Left cardiac atrium (tissue), 4 donors: ENCODE results near the gene RARRES1. TPM values are rescaled to one million over a fixed set of nuclear protein-coding genes. Genes with fewer than 3 reads are reported as not detected.

Experiments used
- ATAC-seq, 2 donors: fragments of 200-7000 bp; cut with Tn5 transposase; one replicate each; pipeline ENCODE4 v1.9.1; 2020; ENCODE audit warnings: mild to moderate bottlenecking in 2 of 2, moderate library complexity in 2 of 2
- DNase-seq: peaks from one replicate; pipeline ENCODE4 v3.0.0-alpha.2; 2020
- intact Hi-C, 2 donors: fragments of 100-400 bp; cut with DNase I; formaldehyde crosslinking; loops; one replicate each; pipeline versions ENCODE4 v1.14.1 to v1.15.1; 2022 to 2023
- long read RNA-seq: library from polyadenylated mRNA; unstranded; transcript quantifications from one replicate; pipeline ENCODE4 v2.0.0, GENCODE V29; 2021
- total RNA-seq, 2 donors: library from RNA; stranded (reverse); fragmentation: NEBNext Ultra II Directional; extraction: Animal tissue kit (Norgen Biotek cat#: 25700); gene quantifications; one replicate each; pipeline ENCODE4 v1.2.1, GENCODE V29; 2021
- donor health status: DM: no; HTN: yes; CAD: no.
- donor health status: DM: no; HTN: yes; CAD: no; lungs with severe emphysema.
- donor health status: DM: yes; HTN: yes; CAD: no.
- donor health status: Dilated cardiomyopathy.

Gene RARRES1, protein sequence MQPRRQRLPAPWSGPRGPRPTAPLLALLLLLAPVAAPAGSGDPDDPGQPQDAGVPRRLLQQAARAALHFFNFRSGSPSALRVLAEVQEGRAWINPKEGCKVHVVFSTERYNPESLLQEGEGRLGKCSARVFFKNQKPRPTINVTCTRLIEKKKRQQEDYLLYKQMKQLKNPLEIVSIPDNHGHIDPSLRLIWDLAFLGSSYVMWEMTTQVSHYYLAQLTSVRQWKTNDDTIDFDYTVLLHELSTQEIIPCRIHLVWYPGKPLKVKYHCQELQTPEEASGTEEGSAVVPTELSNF
- total RNA-seq, result 100 to 1,000 TPM in 1 of 2 donors, 10 to 100 TPM in 1; 44.8 to 117 TPM
- long read RNA-seq, transcript RARRES1-201 (6 exons, 1,952 nt), result major isoform, 59 of 76 reads
- long read RNA-seq, partial matches to known transcripts, result 1 of 76 reads
- long read RNA-seq, other reads (novel, unspliced or antisense), result 15 of 76 reads

DNA sequence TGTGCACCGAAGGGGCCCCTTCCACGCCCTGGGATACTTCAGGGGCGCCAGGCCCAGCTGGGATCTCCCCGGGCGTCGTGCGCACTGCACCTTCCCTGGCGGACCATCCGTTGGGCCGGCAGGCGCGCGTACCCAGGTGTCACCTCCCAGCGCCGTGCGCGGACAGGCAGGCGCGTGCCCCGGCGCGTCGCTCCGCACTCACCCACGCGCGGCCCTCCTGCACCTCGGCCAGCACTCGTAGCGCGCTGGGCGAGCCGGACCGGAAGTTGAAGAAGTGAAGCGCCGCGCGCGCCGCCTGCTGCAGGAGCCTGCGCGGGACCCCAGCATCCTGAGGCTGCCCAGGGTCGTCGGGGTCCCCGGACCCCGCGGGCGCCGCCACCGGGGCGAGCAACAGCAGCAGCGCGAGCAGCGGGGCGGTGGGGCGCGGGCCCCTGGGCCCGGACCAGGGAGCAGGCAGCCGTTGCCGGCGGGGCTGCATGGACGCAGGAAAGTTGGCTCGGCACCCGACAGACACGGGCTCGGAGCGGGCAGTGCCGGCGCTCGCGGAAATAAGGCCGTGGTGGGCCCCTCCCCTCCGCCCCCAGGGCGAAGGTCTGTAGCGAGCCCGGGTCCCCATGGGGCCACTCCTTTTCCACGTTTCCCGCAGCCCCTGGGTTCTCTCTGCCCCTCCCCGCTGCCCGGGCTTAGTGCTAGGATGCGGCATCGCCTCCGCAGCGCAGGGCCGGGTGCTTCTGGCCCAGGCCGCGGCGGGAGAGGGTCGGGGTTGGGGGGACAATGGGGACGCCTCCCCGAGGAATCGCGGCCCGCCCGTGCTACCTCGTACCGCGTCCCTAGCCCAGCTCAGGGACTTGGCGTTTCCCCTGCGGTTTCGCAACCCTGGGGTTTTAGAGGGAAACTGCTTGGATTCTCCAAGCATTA is at the start of gene RARRES1:
Gene RARRES1, minus strand, starts transcription at position 520 of the 918 bp plus-strand sequence. Its CDS starts 42 bp downstream, at position 478.
- peak; percentile 83 to 88 for ATAC-seq
- intact Hi-C loops, result no loop called here
- peak; percentile 81 for DNase-seq

DNA sequence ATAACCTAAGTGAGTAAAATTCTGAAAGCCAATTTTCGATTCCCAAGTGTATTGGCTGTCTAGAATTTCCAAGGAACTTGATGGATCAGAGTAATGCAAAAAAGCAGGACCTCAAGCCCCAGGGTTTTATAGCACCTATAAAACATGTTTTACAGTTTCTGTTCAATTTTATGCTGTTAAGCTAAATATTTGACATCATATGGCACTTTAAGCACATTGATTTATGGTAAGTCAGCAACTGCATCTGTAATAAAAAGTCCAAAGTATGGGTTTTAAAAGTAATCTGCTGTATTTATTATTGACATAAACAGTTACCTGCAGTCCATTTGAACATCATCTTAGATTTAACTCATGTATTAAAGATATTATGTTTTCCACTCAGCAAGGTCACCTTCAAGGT is 49.6 kb upstream of the RARRES1 start:
- DNase-seq, result no peak
- no peak for ATAC-seq
- intact Hi-C loops, result no loop called here

DNA sequence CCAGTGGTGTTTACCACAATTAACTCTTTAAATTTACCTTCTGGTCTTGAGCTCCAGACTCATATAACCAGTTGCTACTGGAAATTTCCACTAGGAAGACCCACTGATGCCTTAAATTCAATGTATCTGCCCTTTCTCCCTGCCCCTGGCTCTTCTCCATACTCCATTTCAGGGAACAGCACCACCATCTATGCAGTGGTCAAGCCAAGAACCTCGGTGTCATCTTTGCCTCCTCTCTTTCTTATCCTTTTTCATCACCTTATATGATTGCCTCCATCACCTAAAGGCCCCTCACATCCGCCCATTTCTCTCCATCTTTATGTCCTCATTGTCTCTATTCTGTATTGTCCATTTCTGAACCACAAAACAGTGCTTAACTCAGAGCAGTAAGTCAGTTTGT is 48.9 kb upstream of the RARRES1 start:
- intact Hi-C loops, result no loop called here
- ATAC-seq, result no peak
- DNase-seq, result no peak

DNA sequence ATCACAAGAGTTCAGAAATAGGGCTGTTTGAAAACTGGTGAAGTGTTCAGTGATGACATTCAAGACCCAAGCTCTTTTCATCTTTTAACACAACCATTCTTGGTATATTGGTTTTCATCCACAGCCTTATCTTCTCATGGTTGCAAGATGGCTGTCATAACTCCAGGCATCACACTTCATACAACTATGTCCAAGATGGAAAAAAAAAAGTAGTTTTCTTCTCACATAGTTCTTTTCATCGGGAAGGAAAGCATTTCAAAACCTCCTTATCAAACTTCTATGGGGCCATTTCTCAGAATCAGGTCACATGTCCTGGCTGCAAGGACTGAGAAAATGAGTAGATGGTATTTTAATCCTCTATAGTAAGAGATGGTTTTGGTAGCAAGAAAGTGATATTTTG is 48.5 kb upstream of the RARRES1 start:
- intact Hi-C loops, result no loop called here
- DNase-seq, result no peak
- no peak for ATAC-seq

DNA sequence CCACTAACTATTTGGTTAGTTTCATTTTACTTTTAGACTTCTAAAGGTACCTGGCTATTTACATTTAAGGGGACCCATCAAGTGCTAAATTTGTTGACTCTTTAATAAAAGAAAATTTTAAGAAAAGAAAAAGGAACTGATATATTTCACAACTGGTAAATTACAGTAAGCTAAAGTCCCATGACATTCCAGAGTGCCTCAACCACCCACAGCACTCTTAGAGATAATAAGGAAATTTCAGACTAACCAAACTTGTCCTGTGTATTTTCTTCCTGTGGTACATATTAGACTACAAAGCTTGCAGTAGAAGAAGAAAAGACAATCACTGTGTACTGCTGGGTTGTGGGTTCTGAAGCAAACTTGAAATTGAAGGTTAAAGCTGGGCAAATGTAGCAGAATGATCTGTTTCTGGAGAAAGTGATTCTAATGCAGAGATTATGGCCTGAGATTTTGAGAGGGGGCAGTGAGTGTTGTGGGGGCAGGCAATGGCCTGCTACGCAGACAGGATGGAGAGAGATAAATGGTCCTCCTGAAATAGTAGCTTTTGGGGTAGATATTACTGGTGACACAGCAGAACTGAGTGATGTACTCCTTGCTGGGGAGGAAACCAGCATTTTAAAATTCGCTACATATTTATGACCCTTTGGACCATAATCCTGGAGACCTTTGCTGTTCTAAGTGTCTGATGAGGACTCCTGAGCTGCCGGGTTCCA is 45.1 kb upstream of the RARRES1 start:
- ATAC-seq, result no peak
- intact Hi-C loops, result no loop called here
- DNase-seq, result no peak

DNA sequence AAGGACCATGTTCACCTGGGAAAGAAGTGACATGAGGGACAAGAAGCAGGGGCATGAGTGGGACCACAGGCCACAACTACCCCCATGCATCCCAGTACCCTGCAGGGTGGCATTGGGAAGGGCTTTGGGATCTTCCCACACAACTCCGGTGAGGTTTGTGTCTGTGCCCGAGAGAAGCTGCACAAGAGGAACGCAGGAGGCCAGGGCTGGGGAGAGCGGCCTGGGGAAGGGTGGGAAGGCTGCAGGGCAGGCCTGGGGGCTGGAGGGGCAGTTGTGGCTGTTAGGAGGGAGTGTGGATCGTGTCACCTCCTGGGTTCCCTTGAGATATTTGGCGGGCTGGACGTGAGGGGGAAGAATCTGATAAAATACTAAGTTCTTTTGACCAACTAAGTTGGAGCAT is 44.3 kb upstream of the RARRES1 start:
- DNase-seq (no peak), ATAC-seq (no peak)
- intact Hi-C loops, result no loop called here

DNA sequence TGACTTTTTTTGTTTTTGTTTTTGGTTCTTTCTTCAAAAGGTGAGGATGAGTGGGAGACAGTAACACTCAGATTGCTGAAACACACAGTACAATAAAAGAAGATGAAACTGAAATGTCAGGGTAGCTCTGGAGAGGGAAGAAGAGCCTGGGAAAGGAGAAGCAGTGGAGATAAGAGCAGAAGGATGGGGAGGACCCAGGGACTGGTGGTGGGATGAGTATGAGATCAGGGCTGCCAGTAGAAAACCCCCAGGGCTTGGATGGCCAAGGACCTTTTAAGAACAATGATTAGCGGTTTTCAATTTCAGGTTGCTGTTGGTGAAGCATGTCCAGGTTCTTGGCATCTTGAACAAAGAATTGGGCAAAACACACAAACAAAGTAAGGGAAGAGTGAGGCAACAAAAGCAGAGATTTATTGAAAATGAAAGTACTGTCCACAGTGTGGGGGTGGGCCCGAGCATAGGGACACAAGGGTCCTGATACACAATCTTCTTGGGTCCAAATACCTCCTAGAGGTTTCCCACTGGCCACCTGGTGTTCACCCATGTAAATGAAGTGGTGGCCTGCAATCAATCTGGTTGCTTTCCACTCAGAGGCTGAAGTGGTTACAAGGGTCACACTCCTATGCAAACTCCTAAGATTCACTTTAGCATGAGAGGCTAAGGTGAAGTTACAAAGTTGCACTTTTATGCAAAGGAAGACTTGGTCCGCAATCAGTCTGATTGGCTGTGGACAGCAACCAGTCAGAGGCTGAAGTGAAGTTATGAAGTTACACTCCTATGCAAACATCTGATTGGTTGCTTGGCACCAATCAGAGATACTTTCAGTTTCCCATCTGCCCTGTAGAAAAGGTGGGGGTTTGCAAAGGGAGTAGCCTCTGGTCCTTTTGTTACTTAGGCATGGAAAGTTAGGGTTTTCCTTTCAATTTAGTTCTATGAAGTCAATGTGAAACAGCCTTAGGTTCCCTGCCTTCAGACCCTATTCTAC is 43.5 kb upstream of the RARRES1 start:
- ATAC-seq (no peak), DNase-seq (no peak)
- intact Hi-C loops, result no loop called here

DNA sequence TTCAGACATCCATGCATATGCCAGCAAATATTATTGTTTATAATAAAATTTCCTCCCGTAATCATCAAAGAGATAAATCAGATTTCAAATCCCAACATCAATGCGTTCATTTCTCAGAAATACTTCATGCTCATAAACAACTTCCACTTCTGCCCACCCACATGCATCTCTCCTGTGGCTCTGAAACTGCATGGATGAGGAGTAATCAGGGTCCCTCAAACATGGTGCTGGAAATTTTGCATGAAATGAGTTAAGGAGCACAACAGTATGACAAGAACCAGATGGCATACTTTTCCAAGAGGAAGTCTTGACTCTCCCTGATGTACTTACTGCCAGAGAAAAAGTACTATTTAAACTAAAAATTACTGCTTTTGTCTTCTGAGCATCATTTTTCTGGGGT is 42.7 kb upstream of the RARRES1 start:
- DNase-seq (no peak), ATAC-seq (peak in 1 of 2 donors; percentile 25)
- intact Hi-C loops, result no loop called here

DNA sequence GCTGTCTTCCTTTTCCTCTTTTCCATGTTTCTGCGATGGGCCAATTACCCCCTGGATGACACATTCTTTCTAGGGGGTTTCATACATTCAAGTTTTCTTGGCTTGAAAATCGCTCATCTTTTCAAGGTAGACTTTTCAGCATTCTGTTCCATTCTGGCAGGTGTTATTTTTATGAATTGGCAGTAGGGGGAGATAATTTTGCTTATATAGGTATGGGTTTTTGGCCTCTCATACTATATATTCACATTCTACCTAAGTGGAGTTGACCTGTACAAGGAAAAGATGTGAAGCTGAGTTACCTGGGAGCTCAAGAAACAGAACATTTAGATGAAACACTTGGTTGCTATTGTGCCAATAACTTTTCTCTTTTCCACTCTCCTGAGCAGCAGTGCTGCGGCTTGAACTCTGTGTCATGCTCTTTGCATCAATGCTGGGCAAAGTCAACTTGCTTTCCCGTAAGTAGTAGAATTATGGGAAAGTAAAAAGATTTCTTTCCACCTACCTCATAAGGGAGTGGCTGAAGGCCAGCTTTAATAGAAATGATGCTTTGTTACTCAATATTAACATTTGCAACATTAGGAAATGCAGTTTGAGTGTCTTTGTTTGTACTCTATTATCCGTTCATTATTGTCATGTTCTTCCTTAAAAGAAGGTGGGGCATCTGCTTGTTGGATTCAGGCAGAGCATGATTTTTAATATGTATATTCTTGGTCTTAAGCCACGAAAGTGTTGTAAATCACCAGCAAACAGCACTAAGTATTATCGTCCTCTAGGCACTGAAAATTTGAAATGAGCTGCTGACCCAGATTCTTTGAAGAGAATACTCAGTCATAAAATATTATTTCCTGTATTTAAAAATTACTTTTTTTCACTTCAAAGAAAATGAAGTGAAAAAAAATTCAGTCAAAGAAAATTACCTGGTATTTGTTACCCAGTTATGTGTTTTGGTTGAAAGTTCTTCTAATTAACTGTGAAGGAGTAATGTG is 41.9 kb upstream of the RARRES1 start:
- peak in 1 of 2 donors; percentile 71 for ATAC-seq
- intact Hi-C loops, result no loop called here

DNA sequence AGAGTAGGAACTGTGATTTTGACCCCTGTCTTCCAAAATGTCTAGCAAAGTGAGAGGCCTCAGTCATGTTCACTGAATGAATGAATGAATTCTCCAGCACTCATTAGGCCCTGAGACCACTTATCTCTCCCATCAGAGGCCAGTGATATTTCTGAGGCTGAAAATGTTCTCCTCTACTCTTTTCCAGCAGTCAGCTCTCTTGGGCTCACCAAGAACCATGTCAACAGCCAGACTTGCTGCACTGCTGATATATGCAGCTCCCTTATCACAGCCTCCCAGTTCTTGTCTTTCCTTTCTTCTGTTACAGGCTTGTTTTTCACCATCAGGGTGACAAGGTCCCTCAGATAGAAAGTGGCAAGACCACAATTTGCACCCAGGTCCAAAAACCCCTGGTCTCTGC is 40.9 kb upstream of the RARRES1 start:
- no peak for ATAC-seq
- intact Hi-C loops, result no loop called here
- DNase-seq, result no peak

More for the DNA sequence above, 41.9 kb upstream of the RARRES1 start:
- DNase-seq, result peak; percentile 31

DNA sequence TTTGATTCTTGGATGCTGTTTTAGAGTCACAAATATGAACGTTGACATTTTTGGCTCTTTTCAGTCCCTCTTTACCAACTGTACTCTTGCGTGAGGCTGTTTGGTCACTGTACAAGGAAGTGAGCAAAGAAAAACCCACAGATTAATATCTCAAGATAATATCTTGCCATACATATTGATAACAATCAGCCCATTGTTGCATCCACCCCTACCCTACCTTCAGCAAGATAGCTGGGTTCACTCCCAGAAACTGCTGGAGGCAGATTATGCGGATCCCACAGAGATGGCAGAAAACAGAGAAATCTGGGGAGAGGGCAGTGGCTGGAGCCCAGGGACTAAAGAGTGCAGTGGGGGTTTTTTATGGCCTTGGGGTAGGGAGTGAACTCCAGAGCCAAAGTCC is 39.7 kb upstream of the RARRES1 start:
- ATAC-seq (no peak), DNase-seq (no peak)
- intact Hi-C loops, result no loop called here

DNA sequence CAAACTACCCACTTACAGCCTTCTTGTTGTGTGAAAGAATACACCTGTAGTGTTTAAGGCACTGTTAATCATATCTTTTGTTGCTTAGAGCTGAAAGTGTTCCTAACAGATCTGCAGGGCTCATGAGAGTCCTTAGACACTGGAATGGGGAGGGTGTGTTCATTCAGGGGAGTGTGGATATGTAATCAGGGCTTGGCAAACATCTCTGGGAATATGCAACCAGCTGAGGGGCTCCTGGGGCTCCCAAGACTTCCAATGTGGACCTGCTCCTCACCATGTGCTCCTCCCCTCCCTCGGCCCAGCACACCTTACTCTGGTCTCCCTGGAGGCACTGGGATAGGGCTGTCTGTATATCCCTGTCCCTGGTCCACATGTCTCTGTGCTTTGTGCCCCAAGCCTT is 39.3 kb upstream of the RARRES1 start:
- no peak for DNase-seq
- intact Hi-C loops, result no loop called here
- no peak for ATAC-seq

DNA sequence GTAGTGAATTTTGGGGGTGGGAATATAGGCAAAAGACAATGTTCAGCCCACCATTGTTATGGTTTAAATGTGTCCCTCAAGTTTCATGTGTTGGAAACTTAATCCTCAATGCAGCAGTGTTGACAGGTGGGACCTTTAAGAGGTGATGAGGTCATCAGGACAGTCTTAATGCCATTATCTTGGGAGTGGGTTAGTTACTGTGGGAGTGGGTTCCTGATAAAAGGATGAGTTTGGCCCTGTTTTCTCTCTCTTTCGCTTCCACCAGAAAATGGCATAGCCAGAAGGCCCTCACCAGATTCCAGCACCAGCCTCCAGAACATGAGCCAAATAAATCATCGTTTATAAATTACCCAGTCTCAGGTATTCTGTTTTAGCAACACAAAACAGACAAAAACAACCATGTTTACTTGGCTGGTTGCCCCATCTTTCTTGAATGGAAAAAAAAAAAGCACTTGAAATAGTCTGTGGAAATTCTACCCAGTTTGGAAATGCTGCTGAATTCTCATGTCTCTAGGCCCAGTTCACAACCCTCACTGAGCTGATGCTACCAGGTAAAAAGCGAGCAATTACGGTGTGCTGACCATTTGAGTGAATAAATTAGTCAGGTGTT is 38.6 kb upstream of the RARRES1 start:
- DNase-seq (no peak), ATAC-seq (no peak)
- intact Hi-C loops, result no loop called here

DNA sequence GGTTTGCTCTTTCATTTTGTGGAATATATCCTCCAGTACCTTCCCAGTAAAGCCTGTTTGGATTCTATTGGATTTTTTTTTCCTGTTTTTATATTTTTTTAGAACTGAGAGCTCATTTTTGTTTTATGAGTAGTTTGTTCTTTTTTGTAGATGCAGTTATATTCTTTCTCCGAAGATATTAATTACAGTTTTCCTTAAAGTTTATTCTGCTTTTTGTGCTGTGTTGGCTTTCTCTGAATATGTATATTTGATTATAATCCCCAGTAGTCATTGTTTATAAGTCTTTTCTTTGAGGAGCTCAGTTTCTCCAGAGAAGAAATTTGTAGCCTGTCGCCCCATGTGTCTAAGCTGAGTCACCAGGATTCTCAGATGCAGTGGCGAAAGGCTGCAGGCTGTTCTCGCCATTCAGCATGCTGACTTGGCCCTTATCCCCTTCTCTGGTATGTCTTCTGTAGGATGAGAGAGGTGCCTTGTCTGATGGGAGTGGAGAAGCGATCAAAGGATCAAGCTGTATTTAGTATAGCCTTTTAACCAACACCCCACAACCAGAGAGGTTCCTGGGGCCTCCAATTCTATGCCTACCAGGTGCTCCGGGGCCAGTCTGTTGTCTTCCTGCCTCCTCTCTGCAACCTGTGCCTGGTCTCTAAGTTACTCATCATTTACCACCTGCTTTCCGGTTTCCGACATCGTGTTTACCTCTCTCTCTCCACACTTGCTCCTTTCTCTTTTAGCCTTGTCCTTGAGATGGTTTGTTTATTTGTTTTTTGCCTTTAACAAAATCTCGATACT is 37.9 kb upstream of the RARRES1 start:
- ATAC-seq, result no peak
- intact Hi-C loops, result no loop called here

DNA sequence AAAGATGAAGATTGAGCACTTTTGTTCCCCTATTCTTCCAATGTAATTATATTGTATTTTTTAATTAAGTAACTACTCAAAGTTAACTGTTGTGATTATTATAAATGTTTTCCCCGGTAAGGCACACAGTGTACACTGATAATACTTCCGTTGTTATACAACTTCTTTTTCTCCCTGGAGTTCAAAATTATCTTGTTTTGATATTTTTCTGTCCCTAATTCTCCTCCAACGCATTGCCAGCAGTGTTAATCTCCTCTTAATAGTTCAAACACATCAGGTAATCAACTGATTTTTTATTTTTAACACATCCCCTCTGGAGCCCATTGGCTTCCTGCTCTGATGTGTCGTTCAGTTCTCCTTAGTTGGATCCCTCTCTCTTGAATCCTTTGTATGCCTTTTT is 37.3 kb upstream of the RARRES1 start:
- ATAC-seq (no peak), DNase-seq (no peak)
- intact Hi-C loops, result no loop called here

More for the DNA sequence above, 37.9 kb upstream of the RARRES1 start:
- DNase-seq, result no peak
